Left renal cortex interstitium (tissue), 4 donors: ENCODE results near the gene DCLK2. TPM values are rescaled to one million over a fixed set of nuclear protein-coding genes. Genes with fewer than 3 reads are reported as not detected.
"Not testable (repeated sequence)": the region's sequence is repeated elsewhere in the genome, so short reads cannot be mapped to it uniquely, and the experiment has no call there.

Experiments used
- DNase-seq, 4 donors: peaks; one replicate each; pipeline ENCODE4 v3.0.0-alpha.2; 2013; ENCODE audit warnings: low read depth in 4 of 4, low spot score in 2 of 4, missing footprints in 1 of 4
- polyA plus RNA-seq, 4 donors: library from polyadenylated mRNA; unstranded; fragments of 120-200 nt; gene quantifications; one replicate each; pipeline ENCODE4 v1.2.1, GENCODE V29; 2013; ENCODE audit not compliant: insufficient read length in 4 of 4

The DCLK2 gene
- polyA plus RNA-seq, 4 donors: 11.7 to 13.2 (median 12.2) TPM

DNA sequence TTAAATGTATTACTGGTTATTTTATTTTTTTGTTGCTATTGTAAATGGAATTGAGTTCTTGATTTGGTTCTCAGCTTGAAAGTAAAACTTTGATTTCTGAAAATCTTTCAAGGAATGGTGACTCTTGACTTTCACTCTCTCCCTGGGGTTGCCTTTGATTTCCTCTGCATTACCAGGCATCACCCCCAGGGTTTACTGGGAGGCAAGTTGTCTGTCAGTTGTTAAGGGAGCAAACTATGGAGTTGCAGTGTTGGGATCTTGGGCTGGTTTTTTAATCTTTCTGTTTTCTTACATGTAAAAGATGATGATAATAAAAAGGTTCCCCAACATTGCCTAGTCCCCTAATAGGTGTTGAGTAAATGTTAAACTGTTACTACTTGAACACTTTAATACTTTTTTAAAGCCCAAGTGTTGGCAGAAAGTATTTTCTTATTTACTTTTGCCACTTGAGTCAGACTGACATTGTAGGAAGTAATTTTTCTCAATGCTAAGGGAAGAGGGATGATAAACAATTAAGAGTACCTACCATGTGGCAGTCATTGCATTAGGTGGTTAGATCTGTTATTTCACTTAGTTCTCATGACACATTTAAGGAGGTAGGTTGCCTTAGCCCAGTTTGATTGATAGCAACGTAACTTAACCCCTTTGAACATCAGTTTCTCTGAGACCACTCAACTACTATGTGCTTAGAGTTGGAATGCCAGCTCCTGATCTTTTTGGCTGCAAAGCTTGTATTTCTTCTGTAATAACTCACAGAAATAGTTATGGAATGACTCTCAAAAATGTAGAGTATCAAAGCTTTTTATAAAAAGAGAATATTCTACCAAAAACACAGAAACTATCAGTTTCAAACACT lies 67.1 kb downstream of the DCLK2 start:
- no peak for DNase-seq

DNA sequence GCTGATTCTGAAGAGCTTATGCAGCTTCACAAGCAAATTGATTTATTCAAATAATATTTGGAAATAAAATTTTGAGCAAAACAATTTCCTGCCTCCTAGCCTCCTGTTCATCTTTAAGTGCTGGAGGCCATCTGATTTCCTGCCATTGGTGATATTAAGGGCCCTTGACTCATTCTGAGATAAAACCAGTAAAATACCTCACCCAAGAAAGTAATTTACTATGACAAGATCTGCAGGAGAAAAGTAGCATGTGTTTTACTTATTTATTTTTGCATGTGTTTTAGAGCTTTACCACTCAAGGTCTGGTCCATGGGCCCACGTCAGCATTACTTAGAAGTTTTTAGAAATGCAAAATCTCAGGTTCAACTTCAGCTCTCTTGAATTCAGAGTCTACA lies 67.7 kb downstream of the DCLK2 start:
- no peak for DNase-seq

DNA sequence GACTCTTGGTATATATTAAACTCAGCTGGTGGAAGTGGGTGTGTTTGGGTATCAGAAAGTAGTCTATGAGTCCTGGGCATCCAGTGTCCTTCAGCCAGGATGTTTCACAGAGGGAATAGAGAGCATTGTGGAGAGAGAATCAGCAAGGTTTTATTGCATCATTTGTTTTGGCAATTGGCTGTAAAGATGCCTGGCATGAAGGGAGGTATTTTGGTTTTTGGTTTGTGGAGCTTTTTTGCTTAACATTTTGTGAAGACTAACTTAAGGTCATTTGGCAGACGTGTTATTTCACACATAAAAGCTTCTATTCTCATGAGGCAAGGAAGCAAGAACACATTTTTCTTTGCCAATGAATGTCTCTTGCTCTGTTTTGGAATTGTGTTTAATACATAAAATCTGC lies 71.1 kb downstream of the DCLK2 start:
- no peak for DNase-seq

DNA sequence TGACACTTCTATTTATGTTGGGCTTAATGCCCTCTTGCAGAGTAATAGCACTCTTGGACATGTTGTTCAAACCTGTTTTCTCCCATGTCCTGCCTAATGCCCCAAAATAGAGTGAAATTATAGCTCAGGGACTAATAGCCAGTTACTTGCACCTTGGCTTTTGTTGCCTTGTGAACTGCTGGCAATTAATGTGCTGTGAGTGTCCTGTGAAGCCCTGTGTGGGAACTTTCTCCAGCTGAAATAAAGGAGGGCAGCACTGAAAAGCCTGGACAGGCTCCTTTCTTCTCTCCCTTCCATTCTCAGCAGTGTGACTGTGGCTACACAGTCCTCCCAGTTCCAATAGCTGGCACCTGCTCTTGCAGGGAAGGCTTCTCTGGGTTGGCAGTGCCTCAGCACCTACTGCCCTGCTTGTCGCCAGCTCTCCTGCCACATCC lies 72.4 kb downstream of the DCLK2 start:
- no peak for DNase-seq

DNA sequence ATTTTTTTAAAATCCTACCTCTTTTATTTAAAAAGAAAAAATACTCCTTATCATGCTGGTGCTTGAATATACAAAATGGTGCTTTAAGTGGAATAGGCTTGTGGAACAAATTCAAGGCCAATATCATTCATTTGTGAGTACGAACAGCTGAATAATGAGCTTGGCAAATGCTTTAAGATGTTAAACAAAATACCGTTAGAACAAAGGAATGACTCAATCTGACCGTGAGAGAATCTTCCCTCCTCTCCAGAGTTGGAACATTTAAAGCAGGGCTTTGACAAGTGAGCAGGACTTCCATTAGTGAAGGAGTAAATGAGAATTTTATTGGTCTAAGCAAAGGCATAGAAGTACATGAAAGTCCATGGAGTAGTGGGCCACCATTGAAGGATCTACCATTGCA lies 74.5 kb downstream of the DCLK2 start:
- DNase-seq: no peak

DNA sequence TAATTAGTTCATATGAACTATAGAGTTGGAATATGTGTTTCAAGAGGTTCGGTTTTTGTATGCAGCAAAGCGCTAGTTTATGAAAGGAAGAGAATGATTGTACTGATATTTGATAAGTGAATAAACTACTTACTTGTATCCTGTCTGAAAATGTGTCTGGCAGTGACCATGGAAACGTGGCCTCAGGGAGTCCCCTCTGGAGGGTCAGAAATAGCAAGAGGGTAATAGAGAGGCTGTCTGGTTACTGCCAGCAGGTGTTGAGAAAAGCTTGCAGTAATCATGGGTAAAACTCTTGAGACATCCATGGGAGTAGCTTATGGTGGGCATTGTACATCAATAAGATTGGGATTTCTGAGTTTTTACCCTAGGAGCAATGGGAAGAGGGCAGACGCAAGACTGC lies 77.1 kb downstream of the DCLK2 start:
- DNase-seq: no peak

DNA sequence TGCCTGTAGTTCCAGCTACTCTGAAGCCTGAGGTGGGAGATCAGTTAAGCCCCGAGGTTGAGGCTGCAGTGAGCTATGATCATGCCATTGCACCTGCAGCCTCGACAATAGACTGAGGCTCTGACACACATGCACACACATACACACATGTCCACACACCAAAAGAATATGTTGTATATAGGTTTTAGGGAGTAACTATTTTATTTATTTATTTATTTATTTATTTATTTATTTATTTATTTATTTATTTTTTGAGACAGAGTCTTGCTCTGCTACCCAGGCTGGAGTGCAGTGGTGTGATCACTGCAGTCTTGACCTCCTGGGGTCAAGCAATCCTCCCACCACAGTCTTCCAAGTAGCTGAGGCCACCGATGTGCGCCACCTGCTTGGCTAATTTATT lies 78.3 kb downstream of the DCLK2 start:
- DNase-seq: no peak

DNA sequence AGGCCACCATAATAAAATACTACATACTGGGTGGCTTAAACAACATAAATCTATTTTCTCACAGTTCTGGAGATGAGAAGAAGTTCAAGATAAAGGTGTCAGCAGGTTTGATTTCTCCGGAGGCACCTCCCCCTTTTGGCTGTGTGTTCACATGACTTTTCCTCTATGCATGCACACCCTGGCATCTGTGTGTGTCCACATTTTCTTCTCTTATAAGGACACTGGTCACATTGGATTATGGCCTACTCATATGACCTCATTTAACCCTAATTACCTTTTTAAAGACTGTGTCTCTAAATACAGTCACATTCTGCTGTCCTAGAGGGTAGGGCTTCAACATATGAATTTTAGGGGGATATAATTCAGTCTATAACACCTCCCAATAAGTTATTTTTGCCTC lies 79.8 kb downstream of the DCLK2 start:
- DNase-seq: no peak

DNA sequence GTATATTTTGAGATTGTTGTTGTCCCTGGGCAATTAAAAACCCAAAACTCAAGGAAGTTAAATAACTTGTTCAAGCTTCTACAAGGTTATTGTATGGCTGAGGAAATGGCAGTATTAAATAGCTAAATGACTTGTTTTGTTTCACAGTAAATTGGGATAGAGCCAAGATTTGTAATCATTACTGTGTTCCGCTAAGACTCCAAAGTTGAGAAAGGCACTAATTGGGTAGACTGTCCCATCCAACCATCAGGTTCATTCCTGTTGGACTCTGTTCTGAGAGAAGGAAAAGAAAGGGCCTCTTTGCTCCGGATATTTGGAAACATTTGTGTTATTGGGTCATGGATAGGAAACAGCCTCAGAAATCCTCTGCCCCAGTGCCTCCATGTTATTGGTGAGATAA lies 82.2 kb downstream of the DCLK2 start:
- DNase-seq: no peak

DNA sequence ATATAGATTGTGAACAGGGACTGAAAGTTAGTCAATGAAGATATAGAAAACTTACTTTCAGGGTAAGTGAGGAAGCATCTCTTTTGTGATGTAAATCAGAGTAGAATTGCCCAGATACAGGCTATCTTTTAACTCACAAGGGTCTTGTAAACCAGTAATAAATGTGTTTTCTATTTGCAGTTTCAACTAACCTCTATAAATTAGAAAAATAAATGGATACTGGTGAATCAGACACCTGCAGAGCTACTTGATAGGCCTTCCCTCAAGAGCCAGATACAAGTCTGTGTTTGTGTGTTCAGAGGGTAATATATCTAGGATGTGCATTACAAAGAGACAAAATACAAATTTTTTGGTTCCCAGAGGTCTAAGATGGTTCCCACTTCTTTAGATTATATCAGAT lies 82.9 kb downstream of the DCLK2 start:
- DNase-seq: no peak

DNA sequence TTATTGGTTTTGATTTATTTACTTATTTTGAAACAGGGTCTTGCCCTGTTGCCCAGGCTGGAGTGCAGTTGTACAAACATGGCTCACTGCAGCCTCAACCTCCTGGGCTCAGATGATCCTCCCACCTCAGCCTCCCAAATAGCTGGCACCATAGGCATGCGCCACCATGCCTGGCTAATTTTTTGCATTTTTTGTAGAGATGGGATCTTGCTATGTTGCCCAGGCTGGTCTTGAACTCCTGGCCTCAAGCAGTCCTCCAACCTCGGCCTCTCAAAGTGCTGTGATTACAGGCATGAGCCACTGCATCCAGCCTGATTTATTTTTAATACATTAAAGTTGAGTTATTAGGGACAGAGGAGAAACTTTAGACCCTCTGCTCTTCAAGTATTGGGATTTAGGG lies 83.8 kb downstream of the DCLK2 start:
- not testable (repeated sequence) for DNase-seq

DNA sequence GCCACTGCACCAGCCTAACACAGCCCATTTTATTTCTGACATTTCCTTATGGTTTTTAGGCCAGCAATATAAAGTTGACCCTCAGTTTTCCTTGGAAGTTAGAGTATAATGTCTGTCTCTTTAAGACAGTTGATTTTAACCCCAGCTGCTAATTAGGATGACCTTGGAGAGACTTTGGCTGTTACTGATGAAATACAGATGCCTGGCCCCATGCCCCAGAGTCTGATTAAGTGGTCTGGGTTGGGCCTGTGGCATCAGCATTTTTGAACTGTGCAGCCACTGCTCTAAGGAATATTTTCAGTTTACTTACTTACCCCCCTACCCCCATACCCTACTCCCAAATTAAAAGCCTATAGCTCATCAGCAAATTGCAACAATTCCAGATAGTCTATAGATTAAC lies 85.8 kb downstream of the DCLK2 start:
- no peak for DNase-seq

DNA sequence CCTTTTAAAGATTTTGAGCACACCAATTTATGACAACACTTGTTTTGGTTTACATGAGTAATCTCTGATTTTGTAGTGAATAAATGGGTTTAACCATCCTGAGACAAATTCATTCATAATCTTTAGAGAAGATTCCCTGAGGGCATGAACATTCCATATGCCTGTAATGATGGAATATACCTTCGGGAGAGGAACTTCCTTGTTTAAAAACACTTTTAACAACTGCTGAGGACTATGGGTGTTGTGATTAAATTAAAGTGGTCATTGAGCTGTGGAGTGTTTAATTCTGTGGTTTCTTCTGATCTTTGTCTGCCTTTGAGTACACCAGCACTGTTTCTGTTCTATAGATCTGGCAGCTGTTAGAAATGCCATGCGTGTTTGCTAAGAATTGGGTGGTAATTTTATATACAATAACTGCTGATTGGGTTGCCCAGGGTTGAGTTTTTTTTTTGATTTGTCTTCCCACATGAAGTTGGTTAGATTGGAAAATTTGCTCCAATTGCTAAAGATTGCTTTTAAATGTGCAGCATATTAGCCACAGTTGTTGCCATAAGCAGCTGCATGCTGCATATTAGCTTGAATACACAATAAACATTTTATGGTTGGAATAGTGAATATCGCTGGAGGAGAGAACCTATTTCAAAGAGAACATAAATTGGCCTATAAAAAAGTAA lies 86.8 kb downstream of the DCLK2 start:
- DNase-seq: no peak

DNA sequence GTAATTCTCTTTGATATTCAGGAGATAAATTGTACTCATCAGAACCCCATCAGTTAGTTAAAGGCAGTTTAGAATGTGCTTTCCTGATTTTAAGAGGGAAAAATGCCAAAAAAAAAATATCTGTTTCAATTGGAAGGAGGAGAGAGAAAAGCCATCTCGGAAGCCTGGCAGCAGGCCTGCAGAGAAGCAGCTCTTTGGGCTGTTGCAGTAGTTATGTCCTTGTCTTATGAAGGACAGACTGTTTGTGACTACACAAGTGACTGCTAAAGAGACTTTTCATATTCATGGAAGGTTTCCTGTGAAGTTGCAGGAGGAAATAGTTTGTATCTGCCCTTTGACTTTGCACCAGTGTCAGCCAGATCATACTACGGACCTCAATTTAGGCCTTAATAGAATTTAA lies 88.8 kb downstream of the DCLK2 start:
- DNase-seq: no peak

DNA sequence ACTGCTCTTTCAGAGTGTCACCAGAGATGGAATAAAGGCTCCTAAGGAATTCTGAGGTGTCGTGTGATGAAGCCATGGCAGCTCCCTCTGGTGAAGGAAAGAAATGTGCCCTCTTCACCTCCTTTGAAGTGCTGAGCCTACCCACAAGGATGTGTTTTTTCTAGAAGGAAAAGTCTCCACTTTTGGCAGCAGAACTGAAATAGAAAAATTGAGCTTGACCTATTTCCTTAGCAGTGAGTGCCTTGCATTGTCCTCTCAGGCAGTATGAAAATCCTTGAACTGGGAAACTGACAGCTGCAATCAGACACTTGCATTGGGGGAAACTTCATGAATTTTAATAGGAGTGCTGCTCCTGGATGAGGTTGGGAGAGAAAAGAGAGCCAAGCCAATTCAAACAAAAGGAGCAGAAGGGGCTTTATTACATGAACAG lies 95.2 kb downstream of the DCLK2 start:
- DNase-seq: no peak

DNA sequence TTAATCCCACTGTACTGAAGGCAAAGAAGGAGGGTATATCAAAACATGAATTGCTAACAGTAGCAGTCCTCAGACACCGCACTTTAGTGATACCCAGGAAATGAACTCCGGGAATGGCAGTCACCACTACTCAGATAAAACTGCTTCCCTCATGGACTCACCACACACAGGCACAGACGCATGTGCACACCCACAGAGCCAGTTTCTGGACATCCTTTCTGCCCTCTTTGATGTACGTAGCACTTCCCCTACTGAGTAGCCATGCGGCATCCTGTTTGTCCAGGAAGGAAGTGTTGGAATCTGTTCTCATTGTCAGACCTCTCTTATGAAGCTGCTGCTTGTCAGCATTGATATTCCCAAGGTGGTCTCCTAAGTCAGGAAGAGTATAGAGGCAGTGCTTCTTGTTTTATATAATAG lies 95.7 kb downstream of the DCLK2 start:
- DNase-seq: no peak

DNA sequence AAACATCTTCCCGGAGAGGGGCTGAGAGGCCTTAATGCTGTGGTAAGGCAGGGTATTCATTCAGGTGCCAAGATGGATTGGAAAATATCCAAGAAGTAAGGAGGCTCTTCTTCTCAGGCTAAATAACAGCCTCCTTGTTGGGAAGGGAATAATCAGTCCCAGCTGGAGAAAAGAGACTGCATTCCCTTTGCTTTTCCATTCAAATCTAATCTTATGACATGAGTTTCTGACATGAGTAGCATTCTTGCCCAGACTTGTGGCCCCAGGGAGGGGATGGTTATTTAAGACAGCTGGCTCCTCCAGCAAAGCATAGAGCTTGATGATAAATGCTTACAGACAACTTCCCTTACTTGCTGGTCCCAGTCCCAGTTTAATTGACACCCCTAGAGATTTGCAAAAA lies 98.3 kb downstream of the DCLK2 start:
- DNase-seq: peak in 1 of 4 donors; percentile 17

DNA sequence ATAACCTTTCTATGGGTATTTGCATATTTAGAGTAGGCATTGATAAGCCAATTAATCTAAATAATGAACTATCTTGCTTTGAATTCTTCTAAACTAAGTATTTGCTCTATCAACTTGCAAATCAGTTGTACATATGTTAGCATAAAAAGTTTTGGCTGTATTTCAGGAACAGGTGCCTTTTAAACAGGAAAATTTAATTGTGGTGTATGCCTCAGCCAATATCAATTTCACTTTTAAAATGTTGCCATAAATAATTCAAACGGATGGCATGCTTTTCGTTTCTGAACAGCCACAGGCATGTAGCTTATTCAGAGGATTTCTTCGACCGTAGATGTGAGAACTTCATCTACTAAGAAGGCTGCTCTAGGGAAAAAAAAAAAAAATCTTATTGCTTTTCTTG lies 99.9 kb downstream of the DCLK2 start:
- DNase-seq: no peak

DNA sequence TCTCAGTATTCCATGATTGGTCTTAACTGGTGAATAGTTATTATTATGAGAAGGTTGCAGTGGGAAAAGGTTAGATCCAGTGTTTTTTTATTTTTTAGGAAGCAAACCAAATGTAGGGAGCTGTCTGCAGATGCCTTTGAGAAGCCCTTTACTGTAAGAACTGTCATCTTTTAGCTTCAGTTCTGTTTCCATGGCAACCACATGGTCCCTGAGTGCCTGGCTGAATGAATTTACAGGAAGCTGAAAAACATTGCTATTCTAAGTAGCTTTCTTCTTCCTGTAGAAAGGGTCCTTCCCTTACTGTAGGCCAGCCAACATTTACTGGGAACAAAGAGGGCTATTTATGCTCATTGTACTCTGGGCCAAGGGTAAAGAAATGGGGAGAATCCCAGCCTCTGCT lies 103.3 kb downstream of the DCLK2 start:
- no peak for DNase-seq

DNA sequence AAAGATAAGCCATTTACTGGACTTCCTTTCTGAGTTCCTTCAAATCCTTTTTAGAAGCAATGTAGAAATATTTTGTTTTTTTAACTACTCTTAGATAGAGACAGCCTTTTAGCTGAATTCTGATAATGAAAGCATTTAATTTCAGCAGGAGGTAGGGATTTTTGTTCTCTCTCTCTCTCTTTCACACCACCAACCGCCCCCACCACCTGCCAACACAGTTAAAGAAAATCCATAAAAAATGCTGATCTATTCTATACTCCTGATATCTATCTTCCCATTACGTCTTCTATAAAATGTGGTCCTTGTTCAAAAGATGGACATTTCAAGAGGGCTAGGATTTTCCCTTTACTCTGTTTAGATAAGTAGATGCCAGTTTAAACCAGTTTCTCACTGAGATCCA lies 104.5 kb downstream of the DCLK2 start:
- DNase-seq: no peak

DNA sequence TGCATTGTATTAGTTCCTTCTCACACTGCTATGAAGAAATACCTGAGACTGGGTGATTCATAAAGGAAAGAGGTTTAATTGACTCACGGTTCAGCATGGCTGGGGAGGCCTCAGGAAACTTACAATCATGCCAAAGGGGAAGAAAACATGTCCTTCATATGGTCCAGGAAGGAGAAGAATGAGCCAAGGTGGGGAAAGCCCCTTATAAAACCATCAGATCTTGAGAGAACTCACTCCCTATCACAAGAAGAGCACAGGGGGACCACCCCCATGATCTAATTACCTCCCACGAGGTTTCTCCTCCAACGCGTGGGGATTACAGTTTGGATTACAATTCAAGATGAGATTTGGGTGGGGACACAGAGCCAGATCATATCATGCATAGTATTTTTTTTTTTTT lies 106.8 kb downstream of the DCLK2 start:
- DNase-seq: not testable (repeated sequence)

DNA sequence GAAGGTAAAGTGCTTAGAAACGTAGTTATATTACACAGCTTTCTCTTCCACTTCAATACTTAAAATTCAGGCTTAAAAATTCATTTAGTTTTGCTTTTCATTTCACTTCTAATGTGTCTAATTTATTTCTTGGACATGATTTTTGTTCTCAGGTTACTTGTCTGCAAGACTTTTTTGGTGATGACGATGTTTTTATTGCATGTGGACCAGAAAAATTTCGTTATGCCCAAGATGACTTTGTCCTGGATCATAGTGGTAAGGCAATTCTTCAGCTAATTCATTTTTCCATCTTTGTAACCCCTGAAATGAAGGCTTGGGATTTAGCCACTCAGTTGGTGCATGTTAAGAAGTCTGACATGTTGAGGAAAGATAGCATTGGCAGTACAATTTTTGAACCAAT lies 114.7 kb downstream of the DCLK2 start:
- no peak for DNase-seq
